ENCODE data around the gene DUOXA1.
A peak's percentile ranks its signal among the peaks of the same experiment; 100 is the strongest.

The DUOXA1 gene

DNA sequence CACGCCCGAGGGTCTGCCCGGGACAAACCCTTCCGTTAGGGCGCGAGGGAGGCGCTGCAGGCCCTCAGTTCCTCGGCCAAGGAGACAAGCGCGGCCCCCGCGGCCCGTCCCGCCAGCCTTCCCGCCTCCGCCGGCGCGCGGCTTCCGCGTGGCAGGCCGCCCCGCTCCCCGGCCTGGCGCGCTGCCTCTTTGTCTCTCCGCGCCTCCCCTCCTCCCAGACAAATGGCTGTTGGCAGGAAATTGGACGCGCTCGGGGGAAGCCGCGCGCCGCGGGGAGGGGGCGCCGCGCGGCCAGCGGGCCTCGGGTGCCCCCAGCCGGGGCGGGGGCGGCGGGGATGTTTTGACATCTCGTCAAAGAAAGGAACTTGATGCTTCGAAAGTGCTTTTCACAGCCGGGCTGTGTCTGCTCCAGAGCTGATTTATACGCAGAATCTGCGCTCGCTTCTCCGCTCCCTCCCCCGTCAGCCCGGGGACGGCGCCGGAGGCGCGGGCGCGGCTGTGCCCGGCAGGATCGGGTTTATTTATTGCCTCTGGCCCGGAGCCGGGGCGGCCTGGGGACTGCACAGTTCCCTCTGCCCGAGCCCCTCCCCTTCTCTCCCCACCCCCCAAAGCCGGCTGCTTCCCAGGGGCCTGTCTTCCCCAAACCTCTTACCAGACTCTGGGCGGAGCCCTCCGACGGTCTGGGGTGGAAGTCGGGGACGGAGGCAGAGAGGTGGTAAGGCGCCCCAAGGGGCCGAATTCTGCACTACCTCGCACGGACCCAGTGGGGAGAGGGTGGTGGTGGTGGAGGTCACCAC, 37.4 kb upstream of the DUOXA1 start (continued):
- TF ChIP-seq, protein P1, sequence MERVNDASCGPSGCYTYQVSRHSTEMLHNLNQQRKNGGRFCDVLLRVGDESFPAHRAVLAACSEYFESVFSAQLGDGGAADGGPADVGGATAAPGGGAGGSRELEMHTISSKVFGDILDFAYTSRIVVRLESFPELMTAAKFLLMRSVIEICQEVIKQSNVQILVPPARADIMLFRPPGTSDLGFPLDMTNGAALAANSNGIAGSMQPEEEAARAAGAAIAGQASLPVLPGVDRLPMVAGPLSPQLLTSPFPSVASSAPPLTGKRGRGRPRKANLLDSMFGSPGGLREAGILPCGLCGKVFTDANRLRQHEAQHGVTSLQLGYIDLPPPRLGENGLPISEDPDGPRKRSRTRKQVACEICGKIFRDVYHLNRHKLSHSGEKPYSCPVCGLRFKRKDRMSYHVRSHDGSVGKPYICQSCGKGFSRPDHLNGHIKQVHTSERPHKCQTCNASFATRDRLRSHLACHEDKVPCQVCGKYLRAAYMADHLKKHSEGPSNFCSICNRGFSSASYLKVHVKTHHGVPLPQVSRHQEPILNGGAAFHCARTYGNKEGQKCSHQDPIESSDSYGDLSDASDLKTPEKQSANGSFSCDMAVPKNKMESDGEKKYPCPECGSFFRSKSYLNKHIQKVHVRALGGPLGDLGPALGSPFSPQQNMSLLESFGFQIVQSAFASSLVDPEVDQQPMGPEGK (tag by site-specific recombination; IDR thresholded peaks at IDR 0.05): no peak; the same call in 1 of the 2 replicates
- TF ChIP-seq ZNF785 (tag by site-specific recombination; IDR thresholded peaks at IDR 0.05) (no peak), ZNF792 (tag by site-specific recombination; IDR thresholded peaks at IDR 0.05) (no peak), GFI1B (tag by site-specific recombination; IDR thresholded peaks at IDR 0.05) (no peak), ZNF76 (tag by site-specific recombination; IDR thresholded peaks at IDR 0.05; ENCODE audit: borderline replicate concordance, low read depth) (no peak), ZNF501 (tag by site-specific recombination; IDR thresholded peaks at IDR 0.05) (no peak), ZNF324 (tag by site-specific recombination; IDR thresholded peaks at IDR 0.05) (no peak), ZNF626 (tag by site-specific recombination; IDR thresholded peaks at IDR 0.05) (no peak), ZNF558 (tag by site-specific recombination; IDR thresholded peaks at IDR 0.05) (no peak), ZBTB17 (tag by site-specific recombination; IDR thresholded peaks at IDR 0.05) (no peak), SP7 (tag by site-specific recombination; IDR thresholded peaks at IDR 0.05) (no peak), ZNF660 (tag by site-specific recombination; IDR thresholded peaks at IDR 0.05) (peak; percentile 50; the same call in 1 of the 2 replicates), BCL11A (tag by site-specific recombination; IDR thresholded peaks at IDR 0.05; ENCODE audit: low read depth) (peak; percentile 66; the same call in 1 of the 2 replicates), ZNF555 (tag by site-specific recombination; conservative IDR thresholded peaks at IDR 0.05) (no peak), ZNF19 (tag by site-specific recombination; IDR thresholded peaks at IDR 0.05; ENCODE audit: low read depth) (no peak), ZFP37 (tag by site-specific recombination; IDR thresholded peaks at IDR 0.05) (no peak), ZNF155 (tag by site-specific recombination; IDR thresholded peaks at IDR 0.05) (no peak), ZNF600 (tag by site-specific recombination; IDR thresholded peaks at IDR 0.05) (no peak), ZNF747 (tag by site-specific recombination; IDR thresholded peaks at IDR 0.05) (no peak), ZFP41 (tag by site-specific recombination; IDR thresholded peaks at IDR 0.05; ENCODE audit: borderline replicate concordance) (no peak)
- TF ChIP-seq, protein P2, sequence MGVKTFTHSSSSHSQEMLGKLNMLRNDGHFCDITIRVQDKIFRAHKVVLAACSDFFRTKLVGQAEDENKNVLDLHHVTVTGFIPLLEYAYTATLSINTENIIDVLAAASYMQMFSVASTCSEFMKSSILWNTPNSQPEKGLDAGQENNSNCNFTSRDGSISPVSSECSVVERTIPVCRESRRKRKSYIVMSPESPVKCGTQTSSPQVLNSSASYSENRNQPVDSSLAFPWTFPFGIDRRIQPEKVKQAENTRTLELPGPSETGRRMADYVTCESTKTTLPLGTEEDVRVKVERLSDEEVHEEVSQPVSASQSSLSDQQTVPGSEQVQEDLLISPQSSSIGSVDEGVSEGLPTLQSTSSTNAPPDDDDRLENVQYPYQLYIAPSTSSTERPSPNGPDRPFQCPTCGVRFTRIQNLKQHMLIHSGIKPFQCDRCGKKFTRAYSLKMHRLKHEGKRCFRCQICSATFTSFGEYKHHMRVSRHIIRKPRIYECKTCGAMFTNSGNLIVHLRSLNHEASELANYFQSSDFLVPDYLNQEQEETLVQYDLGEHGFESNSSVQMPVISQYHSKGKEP (tag by site-specific recombination; IDR thresholded peaks at IDR 0.05): no peak
- TF ChIP-seq, protein P3, sequence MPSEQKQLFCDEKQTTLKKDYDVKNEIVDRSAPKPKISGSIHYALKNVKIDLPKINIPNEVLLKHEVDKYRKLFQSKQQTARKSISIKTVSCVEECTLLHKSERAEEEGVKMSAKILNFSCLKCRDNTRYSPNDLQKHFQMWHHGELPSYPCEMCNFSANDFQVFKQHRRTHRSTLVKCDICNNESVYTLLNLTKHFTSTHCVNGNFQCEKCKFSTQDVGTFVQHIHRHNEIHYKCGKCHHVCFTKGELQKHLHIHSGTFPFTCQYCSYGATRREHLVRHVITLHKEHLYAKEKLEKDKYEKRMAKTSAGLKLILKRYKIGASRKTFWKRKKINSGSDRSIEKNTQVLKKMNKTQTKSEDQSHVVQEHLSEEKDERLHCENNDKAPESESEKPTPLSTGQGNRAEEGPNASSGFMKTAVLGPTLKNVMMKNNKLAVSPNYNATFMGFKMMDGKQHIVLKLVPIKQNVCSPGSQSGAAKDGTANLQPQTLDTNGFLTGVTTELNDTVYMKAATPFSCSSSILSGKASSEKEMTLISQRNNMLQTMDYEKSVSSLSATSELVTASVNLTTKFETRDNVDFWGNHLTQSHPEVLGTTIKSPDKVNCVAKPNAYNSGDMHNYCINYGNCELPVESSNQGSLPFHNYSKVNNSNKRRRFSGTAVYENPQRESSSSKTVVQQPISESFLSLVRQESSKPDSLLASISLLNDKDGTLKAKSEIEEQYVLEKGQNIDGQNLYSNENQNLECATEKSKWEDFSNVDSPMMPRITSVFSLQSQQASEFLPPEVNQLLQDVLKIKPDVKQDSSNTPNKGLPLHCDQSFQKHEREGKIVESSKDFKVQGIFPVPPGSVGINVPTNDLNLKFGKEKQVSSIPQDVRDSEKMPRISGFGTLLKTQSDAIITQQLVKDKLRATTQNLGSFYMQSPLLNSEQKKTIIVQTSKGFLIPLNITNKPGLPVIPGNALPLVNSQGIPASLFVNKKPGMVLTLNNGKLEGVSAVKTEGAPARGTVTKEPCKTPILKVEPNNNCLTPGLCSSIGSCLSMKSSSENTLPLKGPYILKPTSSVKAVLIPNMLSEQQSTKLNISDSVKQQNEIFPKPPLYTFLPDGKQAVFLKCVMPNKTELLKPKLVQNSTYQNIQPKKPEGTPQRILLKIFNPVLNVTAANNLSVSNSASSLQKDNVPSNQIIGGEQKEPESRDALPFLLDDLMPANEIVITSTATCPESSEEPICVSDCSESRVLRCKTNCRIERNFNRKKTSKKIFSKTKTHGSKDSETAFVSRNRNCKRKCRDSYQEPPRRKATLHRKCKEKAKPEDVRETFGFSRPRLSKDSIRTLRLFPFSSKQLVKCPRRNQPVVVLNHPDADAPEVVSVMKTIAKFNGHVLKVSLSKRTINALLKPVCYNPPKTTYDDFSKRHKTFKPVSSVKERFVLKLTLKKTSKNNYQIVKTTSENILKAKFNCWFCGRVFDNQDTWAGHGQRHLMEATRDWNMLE (tag by site-specific recombination; conservative IDR thresholded peaks at IDR 0.05; ENCODE audit: low read depth): no peak
- TF ChIP-seq, protein P4, sequence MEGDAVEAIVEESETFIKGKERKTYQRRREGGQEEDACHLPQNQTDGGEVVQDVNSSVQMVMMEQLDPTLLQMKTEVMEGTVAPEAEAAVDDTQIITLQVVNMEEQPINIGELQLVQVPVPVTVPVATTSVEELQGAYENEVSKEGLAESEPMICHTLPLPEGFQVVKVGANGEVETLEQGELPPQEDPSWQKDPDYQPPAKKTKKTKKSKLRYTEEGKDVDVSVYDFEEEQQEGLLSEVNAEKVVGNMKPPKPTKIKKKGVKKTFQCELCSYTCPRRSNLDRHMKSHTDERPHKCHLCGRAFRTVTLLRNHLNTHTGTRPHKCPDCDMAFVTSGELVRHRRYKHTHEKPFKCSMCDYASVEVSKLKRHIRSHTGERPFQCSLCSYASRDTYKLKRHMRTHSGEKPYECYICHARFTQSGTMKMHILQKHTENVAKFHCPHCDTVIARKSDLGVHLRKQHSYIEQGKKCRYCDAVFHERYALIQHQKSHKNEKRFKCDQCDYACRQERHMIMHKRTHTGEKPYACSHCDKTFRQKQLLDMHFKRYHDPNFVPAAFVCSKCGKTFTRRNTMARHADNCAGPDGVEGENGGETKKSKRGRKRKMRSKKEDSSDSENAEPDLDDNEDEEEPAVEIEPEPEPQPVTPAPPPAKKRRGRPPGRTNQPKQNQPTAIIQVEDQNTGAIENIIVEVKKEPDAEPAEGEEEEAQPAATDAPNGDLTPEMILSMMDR (tag by site-specific recombination; IDR thresholded peaks at IDR 0.05): peak; percentile 66
- TF ChIP-seq, protein P5, sequence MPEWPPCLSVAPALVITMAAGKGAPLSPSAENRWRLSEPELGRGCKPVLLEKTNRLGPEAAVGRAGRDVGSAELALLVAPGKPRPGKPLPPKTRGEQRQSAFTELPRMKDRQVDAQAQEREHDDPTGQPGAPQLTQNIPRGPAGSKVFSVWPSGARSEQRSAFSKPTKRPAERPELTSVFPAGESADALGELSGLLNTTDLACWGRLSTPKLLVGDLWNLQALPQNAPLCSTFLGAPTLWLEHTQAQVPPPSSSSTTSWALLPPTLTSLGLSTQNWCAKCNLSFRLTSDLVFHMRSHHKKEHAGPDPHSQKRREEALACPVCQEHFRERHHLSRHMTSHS (tag by site-specific recombination; IDR thresholded peaks at IDR 0.05): no peak
- TF ChIP-seq, protein P6, sequence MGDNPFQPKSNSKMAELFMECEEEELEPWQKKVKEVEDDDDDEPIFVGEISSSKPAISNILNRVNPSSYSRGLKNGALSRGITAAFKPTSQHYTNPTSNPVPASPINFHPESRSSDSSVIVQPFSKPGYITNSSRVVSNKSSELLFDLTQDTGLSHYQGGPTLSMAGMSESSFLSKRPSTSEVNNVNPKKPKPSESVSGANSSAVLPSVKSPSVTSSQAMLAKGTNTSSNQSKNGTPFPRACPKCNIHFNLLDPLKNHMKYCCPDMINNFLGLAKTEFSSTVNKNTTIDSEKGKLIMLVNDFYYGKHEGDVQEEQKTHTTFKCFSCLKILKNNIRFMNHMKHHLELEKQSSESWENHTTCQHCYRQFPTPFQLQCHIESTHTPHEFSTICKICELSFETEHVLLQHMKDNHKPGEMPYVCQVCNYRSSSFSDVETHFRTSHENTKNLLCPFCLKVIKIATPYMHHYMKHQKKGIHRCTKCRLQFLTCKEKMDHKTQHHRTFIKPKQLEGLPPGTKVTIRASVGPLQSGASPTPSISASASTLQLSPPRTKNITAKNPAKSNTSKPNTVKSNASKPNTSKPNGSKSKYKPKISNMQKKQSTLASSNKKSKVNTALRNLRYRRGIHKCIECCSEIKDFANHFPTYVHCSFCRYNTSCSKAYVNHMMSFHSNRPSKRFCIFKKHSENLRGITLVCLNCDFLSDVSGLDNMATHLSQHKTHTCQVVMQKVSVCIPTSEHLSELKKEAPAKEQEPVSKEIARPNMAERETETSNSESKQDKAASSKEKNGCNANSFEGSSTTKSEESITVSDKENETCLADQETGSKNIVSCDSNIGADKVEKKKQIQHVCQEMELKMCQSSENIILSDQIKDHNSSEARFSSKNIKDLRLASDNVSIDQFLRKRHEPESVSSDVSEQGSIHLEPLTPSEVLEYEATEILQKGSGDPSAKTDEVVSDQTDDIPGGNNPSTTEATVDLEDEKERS (tag by site-specific recombination; IDR thresholded peaks at IDR 0.05): no peak

Measured in HEK293 (cell line).